HEK293 (cell line): Measurements from ENCODE around the gene QPCTL.

ENCODE experiments used
- BCL11A ChIP-seq: fragments of 450-650 bp; formaldehyde crosslinking; IDR thresholded peaks from 2 replicates; pipeline ENCODE4 v1.5.1; 2016; ENCODE audit warnings: low read depth, missing biosample characterization, missing genetic modification characterization
- BCL6B ChIP-seq: fragments of 450-650 bp; formaldehyde crosslinking; IDR thresholded peaks from 2 replicates; pipeline ENCODE4 v1.5.1; 2017; ENCODE audit warnings: missing biosample characterization, missing genetic modification characterization
- HOXD13 ChIP-seq: sonication (generic); formaldehyde crosslinking; IDR thresholded peaks from 2 replicates; pipeline ENCODE4 v1.8.0; 2022; ENCODE audit warnings: missing genetic modification reagents, borderline replicate concordance
- OVOL3 ChIP-seq: fragments of 450-650 bp; formaldehyde crosslinking; IDR thresholded peaks from 2 replicates; pipeline ENCODE4 v1.5.1; 2016; ENCODE audit warnings: missing biosample characterization, missing genetic modification characterization
- PRDM1 ChIP-seq: fragments of 450-650 bp; formaldehyde crosslinking; IDR thresholded peaks from 2 replicates; pipeline ENCODE4; 2016; ENCODE audit warnings: missing biosample characterization, missing genetic modification characterization
- PRDM6 ChIP-seq: fragments of 450-650 bp; formaldehyde crosslinking; IDR thresholded peaks from 2 replicates; pipeline ENCODE4 v1.5.1; 2017; ENCODE audit warnings: missing biosample characterization, missing genetic modification characterization
- TSHZ1 ChIP-seq: fragments of 450-650 bp; formaldehyde crosslinking; IDR thresholded peaks from 2 replicates; pipeline ENCODE4 v1.5.1; 2016; ENCODE audit warnings: missing biosample characterization, missing genetic modification characterization, borderline replicate concordance
- WT1 ChIP-seq: fragments of 450-650 bp; formaldehyde crosslinking; IDR thresholded peaks from 2 replicates; pipeline ENCODE4 v1.5.1; 2016; ENCODE audit warnings: missing biosample characterization, missing genetic modification characterization
- ZBTB10 ChIP-seq: fragments of 450-650 bp; formaldehyde crosslinking; IDR thresholded peaks from 2 replicates; pipeline ENCODE4 v1.5.1; 2016; ENCODE audit warnings: missing biosample characterization, missing genetic modification characterization
- ZBTB17 ChIP-seq: fragments of 450-650 bp; formaldehyde crosslinking; IDR thresholded peaks from 2 replicates; pipeline ENCODE4 v1.5.1; 2016; ENCODE audit warnings: missing biosample characterization, missing genetic modification characterization
- ZNF146 ChIP-seq: fragments of 450-650 bp; formaldehyde crosslinking; IDR thresholded peaks from 2 replicates; pipeline ENCODE4 v1.5.1; 2016; ENCODE audit warnings: missing biosample characterization, missing genetic modification characterization
- ZNF211 ChIP-seq: fragments of 450-650 bp; formaldehyde crosslinking; IDR thresholded peaks from 2 replicates; pipeline ENCODE4 v1.5.1; 2016; ENCODE audit warnings: low read depth, missing biosample characterization, missing genetic modification characterization
- ZNF23 ChIP-seq: fragments of 450-650 bp; formaldehyde crosslinking; IDR thresholded peaks from 2 replicates; pipeline ENCODE4 v1.5.1; 2016; ENCODE audit warnings: missing biosample characterization, missing genetic modification characterization, borderline replicate concordance
- ZNF302 ChIP-seq: fragments of 450-650 bp; formaldehyde crosslinking; IDR thresholded peaks from 2 replicates; pipeline ENCODE4 v1.5.1; 2016; ENCODE audit warnings: missing biosample characterization, missing genetic modification characterization, low read depth
- ZNF335 ChIP-seq: fragments of 450-650 bp; formaldehyde crosslinking; conservative IDR thresholded peaks from 2 replicates; pipeline ENCODE4 v1.5.1; 2016; ENCODE audit warnings: missing biosample characterization, missing genetic modification characterization
- ZNF350 ChIP-seq: fragments of 450-650 bp; formaldehyde crosslinking; IDR thresholded peaks from 2 replicates; pipeline ENCODE4 v1.5.0; 2017; ENCODE audit warnings: missing biosample characterization, mild to moderate bottlenecking, missing genetic modification characterization
- ZNF449 ChIP-seq: fragments of 450-650 bp; formaldehyde crosslinking; IDR thresholded peaks from 2 replicates; pipeline ENCODE4 v1.5.1; 2017; ENCODE audit warnings: missing biosample characterization, mild to moderate bottlenecking, missing genetic modification characterization, moderate library complexity
- ZNF510 ChIP-seq: fragments of 450-650 bp; formaldehyde crosslinking; IDR thresholded peaks from 2 replicates; pipeline ENCODE4 v1.5.1; 2018; ENCODE audit warnings: mild to moderate bottlenecking, missing genetic modification characterization, missing biosample characterization; ENCODE audit not compliant: insufficient replicate concordance
- ZNF544 ChIP-seq: fragments of 450-650 bp; formaldehyde crosslinking; IDR thresholded peaks from 2 replicates; pipeline ENCODE4 v1.5.0; 2017; ENCODE audit warnings: missing biosample characterization, missing genetic modification characterization
- ZNF571 ChIP-seq: fragments of 450-650 bp; formaldehyde crosslinking; IDR thresholded peaks from 2 replicates; pipeline ENCODE4 v1.5.0; 2017; ENCODE audit warnings: missing biosample characterization, missing genetic modification characterization
- ZNF600 ChIP-seq: fragments of 450-650 bp; formaldehyde crosslinking; IDR thresholded peaks from 2 replicates; pipeline ENCODE4 v1.5.1; 2016; ENCODE audit warnings: missing biosample characterization, missing genetic modification characterization
- ZNF645 ChIP-seq: fragments of 450-650 bp; formaldehyde crosslinking; IDR thresholded peaks from 2 replicates; pipeline ENCODE4; 2016; ENCODE audit warnings: missing biosample characterization, missing genetic modification characterization
- ZNF664 ChIP-seq: fragments of 450-650 bp; formaldehyde crosslinking; IDR thresholded peaks from 2 replicates; pipeline ENCODE4 v1.5.1; 2016; ENCODE audit warnings: missing biosample characterization, missing genetic modification characterization
- ZNF707 ChIP-seq: fragments of 450-650 bp; formaldehyde crosslinking; IDR thresholded peaks from 2 replicates; pipeline ENCODE4 v1.5.1; 2016; ENCODE audit warnings: missing biosample characterization, missing genetic modification characterization
- ZNF768 ChIP-seq: fragments of 450-650 bp; formaldehyde crosslinking; IDR thresholded peaks from 2 replicates; pipeline ENCODE4 v1.5.1; 2018; ENCODE audit warnings: missing biosample characterization, mild to moderate bottlenecking, missing genetic modification characterization
- ZNF791 ChIP-seq: fragments of 450-650 bp; formaldehyde crosslinking; IDR thresholded peaks from 2 replicates; pipeline ENCODE4 v1.5.1; 2016; ENCODE audit warnings: missing biosample characterization, missing genetic modification characterization
- ZNF830 ChIP-seq: fragments of 450-650 bp; IDR thresholded peaks from 2 replicates; pipeline ENCODE4 v1.5.0; 2018; ENCODE audit warnings: missing biosample characterization, missing genetic modification characterization, low read depth, mild to moderate bottlenecking, moderate library complexity
- ZSCAN16 ChIP-seq: fragments of 450-650 bp; formaldehyde crosslinking; IDR thresholded peaks from 2 replicates; pipeline ENCODE4 v1.5.1; 2016; ENCODE audit warnings: missing biosample characterization, missing genetic modification characterization
- ZXDB ChIP-seq: fragments of 450-650 bp; formaldehyde crosslinking; IDR thresholded peaks from 2 replicates; pipeline ENCODE4 v1.5.1; 2016; ENCODE audit warnings: missing biosample characterization, missing genetic modification characterization

Gene QPCTL

GRCh38 chr19:45645631-45646344 lies 46.7 kb upstream of the QPCTL start (continued):
- TF ChIP-seq OVOL3 (tag by site-specific recombination) (no peak), HOXD13 (CRISPR knock-in tag) (no peak), ZNF830 (tag by site-specific recombination) (no peak), TSHZ1 (tag by site-specific recombination) (no peak), ZNF544 (tag by site-specific recombination) (no peak), ZNF664 (tag by site-specific recombination) (no peak), ZNF302 (no peak), ZBTB10 (tag by site-specific recombination) (no peak), ZNF23 (tag by site-specific recombination) (no peak), ZNF146 (tag by site-specific recombination) (no peak), ZNF510 (tag by site-specific recombination) (no peak), ZNF211 (tag by site-specific recombination) (no peak), ZNF335 (tag by site-specific recombination) (peak; percentile 57; the same call in 1 of the 2 replicates), ZNF449 (tag by site-specific recombination) (no peak), ZNF571 (tag by site-specific recombination) (no peak), ZNF600 (tag by site-specific recombination) (no peak), WT1 (no peak), ZNF707 (tag by site-specific recombination) (no peak), ZNF645 (tag by site-specific recombination) (no peak), ZSCAN16 (tag by site-specific recombination) (no peak), PRDM1 (tag by site-specific recombination) (0 out of 2 replicates have a peak, but pooled peaks have one; percentile 6), ZNF791 (tag by site-specific recombination) (no peak), ZXDB (peak; percentile 64), BCL6B (tag by site-specific recombination) (no peak), ZNF768 (tag by site-specific recombination) (no peak), ZNF350 (tag by site-specific recombination) (no peak), BCL11A (0 out of 2 replicates have a peak, but pooled peaks have one; percentile 7), PRDM6 (tag by site-specific recombination) (no peak), ZBTB17 (tag by site-specific recombination) (peak; percentile 74)
